Amygdala (tissue), 56 donors: ENCODE results near the gene NPR3.

Experiments
- DNase-seq, 56 donors: peaks; one replicate each; lab custom pipeline; 2025; lab: John Stamatoyannopoulos, UW

The NPR3 gene

DNA sequence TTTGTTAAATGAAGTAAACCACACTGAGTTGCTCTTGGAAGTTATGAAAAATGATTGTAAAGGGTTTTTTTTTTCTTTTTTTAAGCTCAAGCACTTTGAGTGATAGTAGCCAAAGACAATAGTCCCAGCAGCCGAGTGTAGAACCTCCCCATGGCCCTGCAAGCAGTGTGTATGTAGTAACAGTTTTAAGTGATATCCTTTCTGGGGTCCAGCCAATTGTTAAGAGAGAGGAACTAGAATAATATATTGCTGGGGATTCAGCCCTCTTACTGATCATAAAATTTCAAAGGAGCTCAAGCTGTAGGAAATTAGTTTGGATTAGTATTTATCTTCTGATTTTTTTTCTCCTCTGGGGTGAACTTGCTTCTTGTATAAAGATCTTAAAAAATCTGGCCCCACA lies 43.2 kb downstream of the NPR3 start:
- DNase-seq, result no peak

GRCh38 chr5:32760091-32760509 lies 49.0 kb downstream of the NPR3 start:
- no peak for DNase-seq

DNA sequence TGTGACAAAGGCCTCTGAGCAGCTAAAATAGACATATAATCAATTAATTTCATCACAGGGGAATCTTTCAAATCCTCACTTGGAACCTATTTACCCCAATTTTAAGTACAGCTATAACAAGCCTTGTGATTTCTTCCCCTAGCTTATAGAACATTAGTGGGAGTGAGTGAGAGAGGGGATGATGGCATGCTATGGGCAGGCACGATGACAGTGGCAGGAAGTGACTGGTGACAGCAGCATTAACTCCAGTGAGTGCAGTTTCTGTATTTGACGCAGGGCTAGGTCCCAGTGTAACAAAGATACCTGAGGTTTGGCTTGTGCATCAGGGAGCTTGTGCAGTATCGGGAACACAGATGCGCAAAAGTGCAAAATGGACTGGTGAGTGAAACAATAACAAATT lies 54.1 kb downstream of the NPR3 start:
- DNase-seq, result no peak

GRCh38 chr5:32767948-32768467 lies 56.9 kb downstream of the NPR3 start:
- DNase-seq, result no peak

DNA sequence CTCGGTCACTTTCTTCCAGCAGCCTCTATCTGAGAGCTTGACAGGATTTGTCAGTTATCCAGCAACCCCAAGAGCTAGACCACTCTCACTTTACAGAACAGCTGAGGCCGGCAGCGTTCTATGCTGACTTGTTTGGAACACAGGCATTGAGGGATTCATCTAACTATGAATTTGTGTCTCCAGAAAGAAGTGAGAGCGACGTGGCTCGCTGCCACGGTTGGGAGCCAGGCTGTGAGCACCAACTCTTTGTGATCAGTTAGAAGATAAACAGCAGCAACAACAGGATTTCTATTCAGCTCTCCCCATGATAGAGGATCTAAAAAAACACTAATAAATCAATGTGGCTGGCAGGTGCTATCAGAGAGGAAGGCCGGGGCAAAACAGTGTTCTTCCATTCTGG lies 58.6 kb downstream of the NPR3 start:
- DNase-seq, result peak in 1 of 56 donors; percentile 2

- DNase-seq, result no peak
These were observed 59.3 kb downstream of the NPR3 start for GRCh38 chr5:32770444-32770843.

- DNase-seq, result no peak
These were observed 59.9 kb downstream of the NPR3 start for GRCh38 chr5:32771037-32771436.

GRCh38 chr5:32773944-32774343 lies 62.8 kb downstream of the NPR3 start:
- DNase-seq, result no peak

- DNase-seq, result no peak
These were observed 65.1 kb downstream of the NPR3 start for GRCh38 chr5:32776200-32776599.

DNA sequence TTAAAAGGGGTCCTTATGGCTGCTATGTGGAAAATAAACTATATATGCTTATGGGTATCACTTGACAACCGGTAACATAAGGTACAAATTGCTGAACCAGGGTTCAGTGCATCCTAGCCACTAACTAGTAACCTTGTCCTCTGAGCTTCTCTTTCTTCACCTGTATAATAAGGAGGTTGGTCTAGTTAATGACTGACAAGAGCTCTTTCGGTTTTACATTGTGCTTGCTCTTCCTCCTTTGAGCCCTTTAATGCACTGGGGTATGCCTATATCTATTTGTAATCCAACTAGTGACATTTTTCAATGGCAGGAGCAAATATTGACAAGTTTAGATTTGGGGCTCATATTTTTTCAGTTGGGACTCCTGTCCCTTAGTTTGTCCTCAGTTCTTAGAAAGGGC lies 66.1 kb downstream of the NPR3 start:
- no peak for DNase-seq

DNA sequence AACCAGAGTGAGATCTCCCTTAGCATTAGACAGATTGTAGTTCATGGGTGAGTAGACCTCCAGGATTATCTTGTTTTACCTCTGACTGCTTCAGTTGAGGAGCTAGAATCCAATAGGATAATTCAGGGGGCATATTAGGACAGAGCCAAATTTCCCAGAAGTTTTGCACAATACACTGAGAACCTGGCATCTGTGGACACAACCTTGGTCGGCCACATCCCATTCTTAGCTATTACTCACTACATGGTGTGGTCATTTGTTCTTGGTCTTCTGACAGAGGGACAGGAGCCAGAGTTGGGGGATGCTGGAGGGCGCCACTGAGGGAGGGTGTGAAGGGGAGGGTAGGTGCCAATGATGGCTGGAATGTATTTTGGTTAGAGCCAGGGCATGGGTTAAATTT lies 66.6 kb downstream of the NPR3 start:
- no peak for DNase-seq

DNA sequence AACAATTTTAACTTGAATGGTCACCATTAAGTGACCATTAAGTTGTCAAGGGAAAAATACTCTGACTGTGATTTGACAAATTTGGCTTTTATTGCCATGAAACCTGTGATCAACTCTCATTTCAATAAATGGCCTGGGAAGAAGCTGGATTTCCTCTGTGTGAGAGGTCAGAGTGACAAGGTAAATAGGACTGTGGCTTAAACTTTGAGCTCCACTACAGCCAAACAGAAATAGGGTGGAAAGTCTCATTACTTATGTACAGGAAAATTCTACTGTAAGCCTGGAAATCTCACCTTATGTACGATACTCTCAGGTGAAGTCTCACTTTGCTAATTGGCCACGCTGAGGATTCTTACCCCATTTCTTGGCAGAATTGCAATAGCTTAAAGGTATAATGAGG lies 67.3 kb downstream of the NPR3 start:
- DNase-seq, result no peak

GRCh38 chr5:32779754-32780415 lies 68.8 kb downstream of the NPR3 start:
- DNase-seq, result no peak

DNA sequence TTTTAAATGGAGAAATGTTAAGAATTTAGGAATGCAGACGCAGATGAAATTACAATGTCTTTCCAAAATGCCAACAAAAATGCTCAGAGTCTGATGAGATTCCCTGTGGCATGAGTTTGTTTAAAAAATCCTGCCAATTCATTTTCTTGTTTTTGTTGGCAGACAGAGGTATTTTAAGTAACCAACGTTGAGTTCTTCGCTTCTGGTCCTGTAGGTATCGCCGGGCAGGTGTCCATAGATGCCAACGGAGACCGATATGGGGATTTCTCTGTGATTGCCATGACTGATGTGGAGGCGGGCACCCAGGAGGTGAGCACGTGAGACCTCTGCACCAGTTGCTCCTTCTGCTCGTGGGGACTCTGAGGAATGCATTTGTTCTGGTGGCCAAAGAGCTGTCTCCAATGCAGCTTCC lies 69.4 kb downstream of the NPR3 start:
- no peak for DNase-seq

GRCh38 chr5:32783661-32784060 lies 72.5 kb downstream of the NPR3 start:
- DNase-seq, result no peak

- DNase-seq, result no peak
These were observed 74.6 kb downstream of the NPR3 start for GRCh38 chr5:32785611-32786254.

GRCh38 chr5:32786311-32786710 lies 75.2 kb downstream of the NPR3 start:
- DNase-seq, result no peak

DNA sequence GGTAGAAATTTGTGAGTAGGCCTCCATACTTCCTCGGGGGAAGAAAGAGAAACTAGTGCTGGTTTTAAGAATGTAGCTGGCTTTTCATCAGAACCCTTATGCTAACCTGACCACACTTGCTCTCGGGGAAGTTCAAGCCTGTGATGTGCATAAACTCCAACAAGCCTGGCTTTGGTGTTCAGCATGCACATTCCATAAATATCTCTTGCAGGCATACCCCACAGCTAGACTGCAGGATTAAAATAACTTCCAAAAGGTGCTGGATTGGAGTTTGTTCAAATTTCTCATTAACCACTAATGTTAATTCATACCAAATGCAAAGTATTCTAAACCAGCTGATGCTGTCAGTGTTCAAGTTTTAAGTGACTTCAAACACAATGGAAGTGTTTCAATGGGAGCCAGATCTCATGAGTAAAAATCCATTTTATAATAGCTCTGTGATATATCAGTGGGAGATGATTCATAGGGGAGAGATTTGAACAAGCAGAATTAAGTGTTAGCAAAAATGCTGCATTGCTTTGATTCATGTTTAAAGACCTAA lies 79.4 kb downstream of the NPR3 start:
- DNase-seq, result no peak

DNA sequence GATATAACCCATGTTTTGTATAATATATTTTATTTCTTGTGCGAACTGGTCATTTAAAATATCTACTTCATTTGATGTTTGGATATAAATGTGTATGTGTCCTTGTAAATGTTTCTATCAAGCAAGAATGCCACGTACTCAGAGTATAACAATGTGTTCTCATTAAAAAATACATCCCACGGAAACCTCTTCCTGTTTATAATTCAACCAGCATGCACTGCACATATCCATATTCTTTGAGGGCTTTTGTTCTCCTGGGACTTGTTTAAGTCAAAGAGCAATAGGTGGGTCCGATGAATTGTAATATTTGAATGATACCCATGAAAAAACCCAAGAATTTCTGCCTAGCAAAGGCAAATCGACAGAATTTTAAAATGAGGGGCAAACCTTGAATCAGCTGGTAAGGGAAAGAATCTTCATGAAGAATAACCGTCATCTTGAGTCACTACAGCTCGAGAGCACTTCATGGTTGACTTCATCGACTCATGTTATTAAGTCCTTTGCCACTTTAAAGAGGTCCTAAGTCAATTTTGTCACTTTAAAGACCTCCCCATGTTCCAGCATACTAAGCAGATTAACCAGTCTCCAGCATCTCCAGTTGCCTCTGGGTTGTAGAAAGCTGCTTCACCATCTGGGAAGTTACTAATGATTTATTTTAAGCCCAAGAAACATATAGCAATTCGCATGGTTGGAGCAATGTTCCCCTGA lies 80.6 kb downstream of the NPR3 start:
- no peak for DNase-seq

DNA sequence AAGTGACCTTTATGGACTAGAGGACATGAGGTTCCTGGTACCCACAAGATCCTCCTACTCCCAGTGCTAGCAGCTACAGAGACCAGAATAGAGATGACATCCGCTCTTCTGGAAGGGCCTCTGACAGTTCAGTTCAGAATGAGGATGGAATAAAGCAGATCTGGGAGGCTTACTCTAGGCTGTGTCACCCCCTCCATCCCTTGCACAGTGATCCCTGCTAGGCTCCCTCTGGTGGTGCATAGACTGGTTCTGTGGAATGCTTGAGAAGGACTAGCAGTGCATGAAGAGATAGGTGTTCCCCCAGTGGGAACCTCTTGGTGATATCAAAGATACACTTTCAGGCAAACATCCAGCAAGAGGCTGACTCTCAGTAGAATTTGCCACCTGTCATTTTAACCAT lies 83.0 kb downstream of the NPR3 start:
- DNase-seq, result no peak

GRCh38 chr5:32802764-32803163 lies 91.6 kb downstream of the NPR3 start:
- DNase-seq, result no peak
